HG02970 (cell line): ENCODE measurements around the gene ZNF334.
A peak's percentile ranks its signal among the peaks of the same experiment; 100 is the strongest.

Experiments used
- ATAC-seq: cut with Tn5 transposase; IDR thresholded peaks from one replicate; pipeline ENCODE4 v1.9.1; 2021; ENCODE audit warnings: mild to moderate bottlenecking, moderate library complexity, moderate number of reproducible peaks; ENCODE audit not compliant: unreplicated experiment, low FRiP score

The ZNF334 gene

DNA sequence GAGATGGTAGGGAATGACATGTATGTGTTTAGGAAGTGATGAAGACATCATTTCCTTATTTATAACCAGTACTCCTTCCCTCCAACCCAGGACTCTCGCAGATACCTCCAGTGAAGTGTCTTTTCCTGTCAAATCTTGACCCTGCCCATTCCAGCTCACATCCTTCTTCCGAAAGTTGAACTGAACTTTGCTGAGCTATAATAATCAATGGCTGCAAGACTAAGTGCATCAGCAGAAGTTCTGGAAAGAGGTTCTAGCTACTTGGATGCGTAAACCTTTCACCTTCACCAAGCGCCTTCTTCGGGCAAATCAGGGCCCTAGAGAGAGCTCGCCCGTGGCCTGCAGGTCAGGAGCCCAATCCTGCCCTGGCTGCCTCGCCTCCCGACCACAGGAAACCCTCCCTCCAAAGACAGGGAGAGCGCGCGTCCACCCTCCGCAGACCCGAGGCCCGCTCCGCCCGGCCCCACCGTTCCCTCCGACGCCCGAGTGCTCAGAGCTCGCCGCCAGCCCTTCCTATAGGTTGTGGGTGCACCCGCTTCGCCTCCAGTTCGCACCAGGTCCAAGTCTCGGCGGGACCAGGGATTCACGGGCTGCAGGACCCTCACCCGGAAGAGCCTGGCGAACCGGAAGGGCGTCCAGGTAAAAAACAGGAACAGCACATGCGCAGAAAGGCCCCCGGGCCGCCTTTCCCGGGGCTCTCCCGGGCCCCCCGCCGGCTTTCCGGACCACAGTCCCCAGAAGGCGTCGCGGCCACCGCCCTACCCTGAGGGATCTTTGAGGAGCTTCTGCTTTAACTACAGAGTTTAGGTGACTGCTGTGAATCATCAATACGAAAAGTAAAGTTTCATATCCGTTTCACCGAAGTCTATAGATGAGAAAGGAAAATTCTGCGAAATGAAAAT, at the start of gene ZNF334:
Gene ZNF334 (minus strand): TSS at position 617 of the 902 bp plus-strand sequence. CDS start 1,457 bp downstream, outside the sequence.
- no peak for ATAC-seq

DNA sequence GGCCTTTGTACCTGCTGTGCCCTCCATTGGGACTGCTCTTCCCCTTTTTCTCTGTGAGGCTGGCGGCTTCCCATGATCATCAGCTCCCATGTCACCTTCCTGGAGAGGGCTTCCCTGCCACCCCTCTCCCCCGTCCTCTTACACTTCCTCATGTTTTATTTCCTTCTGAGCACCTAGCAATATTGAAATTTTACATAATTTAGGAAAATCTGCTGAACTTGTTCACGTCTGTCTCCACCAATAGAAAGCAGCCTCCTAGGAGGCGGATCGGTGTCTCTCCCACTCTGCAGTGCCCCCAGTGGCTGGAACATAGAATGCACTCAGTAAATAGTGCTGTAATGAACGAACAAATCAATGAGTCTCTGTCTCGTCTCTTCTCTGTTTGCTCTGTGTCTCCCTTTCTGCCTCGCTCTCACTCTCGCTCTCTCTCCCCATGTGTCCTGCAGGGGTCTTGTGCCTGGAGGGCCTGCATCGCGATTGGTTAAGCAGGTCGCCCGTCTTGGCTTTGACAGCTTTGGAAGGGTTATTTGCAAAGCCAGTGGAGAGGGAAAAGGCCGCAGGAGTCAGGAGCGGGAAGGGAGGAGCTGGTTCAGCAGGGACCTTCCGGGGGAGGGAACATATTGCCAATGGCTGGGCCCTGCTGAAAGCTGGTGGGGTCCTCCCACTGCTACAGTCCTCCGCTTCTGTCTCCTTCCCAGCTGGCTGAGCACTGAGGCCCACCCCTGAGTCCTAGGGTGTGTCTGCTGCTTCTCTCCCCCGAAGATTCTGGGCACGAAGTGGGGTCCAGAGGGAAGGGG, 49.2 kb upstream of the ZNF334 start:
- no peak for ATAC-seq

DNA sequence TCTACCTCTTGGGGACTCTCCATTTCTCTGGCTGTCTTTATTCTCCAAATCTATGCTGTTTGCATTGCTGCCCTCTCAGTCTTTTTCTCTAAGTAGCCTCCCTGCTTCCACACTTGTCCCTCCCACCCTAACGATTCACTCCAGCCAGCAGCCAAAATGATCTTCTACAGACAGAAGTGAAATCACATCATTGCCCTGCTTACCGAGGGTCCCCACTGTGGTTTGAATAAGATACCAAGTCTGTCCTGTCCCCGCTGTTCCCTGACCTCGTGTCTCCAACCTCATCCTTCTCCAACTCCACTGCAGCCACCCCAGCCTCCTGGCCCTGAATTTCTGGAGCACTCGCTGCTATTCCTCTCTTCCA, 48.6 kb upstream of the ZNF334 start:
- no peak for ATAC-seq

DNA sequence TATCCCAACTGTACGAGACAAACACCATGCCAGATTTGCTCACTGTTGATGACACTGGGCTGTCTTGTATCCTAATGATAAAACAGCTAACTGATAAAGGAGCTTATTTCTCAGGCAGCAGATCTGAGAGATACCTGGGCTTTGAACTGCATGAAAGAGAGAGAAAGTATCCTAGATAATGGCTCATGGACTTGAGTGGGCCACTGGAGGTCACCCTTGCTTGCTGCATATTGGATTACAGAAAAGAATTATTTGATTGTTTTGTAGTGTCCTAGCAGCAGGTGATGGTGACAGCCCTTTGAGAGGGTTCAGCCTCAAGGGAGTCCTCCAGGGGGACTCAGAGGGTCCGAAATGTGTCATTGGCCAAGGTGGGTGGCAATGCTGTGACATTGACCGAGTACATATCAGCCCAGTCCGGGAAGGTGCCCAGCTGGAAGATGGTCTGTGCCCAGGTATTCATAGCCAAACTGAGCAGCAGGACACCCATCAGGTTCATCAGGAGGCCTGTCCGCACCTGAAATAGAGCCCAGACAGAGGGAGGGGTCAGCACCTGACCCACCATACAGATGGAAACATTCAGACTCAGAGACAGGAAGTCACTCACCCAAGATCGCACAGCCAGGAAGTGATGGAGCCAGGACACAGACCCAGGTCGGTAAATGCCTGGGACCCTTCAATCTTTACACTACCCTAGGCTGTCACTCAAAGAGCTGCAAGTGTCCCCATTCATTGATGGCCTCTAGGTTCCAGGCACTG, 46.5 kb upstream of the ZNF334 start:
- ATAC-seq: no peak

DNA sequence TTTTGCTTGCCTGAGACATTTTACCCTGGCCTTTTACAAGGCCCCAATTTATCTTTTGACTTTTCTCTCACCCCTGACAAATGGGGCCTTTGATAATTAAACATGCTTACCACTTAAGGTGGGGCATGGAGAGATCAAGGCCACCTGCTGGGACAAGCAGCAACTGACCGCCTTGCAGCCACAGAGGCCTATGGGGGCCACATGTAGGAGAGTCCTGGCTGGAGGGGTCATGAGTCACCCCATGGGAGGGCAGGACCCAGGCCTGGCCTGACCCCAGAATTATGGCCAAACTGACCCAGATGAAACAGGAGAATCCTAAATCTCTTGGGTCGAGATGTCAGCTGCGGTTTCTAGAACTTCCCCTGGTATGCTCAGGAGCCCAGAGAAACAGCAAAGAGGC, 45.6 kb upstream of the ZNF334 start:
- ATAC-seq: no peak

DNA sequence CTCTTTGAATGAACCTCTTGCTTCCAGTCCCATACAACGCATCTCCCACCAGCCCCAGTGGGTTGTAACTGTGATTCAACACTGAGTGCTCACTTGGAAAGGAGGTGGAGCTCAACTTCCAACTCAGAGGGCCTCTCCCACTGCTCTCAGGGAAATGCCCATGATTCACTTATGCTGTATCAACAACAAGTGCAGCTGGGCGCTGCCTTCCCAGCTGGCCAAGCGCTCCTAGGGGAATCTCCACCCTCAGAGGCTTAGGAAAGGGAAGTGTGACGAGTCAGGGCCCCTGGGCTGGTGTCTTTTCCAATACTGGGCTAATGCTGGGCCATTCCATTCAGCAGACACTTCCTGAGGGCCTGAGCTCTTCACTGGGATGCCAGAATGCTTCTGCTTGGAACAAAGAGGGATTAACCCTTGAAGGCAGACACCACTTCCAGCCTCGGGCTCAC, 45.2 kb upstream of the ZNF334 start:
- no peak for ATAC-seq

DNA sequence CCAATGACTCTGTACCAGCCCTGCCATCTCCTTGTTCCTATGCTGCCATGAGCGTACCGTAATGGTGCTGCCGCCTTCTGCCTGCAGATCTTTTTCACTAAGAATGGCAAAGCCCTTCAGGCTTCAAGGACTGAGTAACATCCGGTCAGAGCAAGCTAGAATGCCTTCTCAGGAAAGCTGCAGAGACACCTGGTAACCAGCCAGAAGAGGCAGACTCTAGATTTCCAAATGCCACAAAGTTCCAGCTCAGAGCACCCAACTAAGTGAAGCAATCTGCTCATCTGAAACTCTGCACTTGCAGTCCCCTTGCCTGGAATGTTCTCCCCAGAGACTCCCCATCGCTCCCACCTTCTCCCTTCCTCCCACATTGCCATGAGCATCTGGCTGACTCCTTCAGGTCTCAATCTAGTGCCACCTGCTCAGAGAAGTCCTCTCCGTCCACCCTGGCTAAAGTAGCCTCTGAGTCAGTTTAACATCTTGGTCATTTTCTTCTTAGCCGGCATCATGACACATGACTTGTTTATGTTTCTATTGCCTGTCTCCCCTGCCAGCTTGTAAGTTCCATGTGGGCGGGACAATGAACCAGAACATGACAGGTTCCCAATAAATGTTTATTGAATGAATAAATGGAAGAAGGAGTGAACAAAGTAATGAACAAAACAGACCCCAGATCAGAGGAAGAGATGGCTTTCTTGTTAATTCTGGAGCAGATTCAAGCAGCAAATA, 44.0 kb upstream of the ZNF334 start:
- ATAC-seq: no peak

DNA sequence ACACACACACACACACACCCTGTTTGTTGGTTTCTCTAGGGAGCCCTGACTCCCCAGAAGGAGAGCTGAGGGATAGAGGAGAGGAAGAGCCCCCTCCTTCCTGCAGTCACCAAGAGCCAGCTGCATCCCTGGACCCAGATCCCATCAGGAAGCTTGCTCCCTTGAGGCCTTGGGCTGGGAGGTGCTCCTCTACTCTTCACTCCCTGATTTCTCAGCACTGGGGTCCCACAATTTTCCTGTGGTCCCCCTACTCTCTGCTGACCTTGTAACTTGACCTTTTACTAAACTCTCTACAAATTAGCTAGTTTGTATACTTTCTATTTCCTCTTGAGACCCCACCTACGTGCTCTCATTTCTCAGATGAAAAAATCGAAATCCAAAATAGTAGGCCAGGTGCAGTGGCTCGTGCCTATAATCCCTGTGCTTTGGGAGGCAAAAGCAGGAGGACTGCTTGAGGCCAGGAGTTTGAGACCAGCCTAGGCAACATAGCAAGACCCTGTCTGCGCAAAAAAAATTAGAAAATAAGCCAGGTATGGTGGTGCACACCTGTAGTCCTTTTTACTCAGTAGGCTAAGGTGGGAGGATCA, 42.1 kb upstream of the ZNF334 start:
- no peak for ATAC-seq

DNA sequence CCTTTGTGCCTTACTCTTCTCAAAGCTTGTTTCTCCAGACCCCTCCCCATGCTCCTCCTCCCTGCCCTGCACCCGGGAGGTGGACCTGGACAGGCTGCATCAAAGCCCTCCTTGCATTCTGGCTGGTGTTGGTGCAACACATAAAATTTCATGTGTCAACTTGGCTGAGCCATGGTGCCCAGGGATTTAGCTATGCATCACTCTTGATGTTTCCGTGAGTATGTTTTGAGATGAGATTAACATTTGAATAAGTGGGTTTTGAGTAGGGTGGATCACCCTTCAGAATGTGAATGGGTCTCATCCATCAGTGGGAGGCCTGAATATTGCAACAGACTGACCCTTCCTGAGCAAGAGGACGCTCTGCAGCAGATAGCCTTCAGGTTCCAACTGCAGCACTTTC, 41.5 kb upstream of the ZNF334 start:
- ATAC-seq: no peak

DNA sequence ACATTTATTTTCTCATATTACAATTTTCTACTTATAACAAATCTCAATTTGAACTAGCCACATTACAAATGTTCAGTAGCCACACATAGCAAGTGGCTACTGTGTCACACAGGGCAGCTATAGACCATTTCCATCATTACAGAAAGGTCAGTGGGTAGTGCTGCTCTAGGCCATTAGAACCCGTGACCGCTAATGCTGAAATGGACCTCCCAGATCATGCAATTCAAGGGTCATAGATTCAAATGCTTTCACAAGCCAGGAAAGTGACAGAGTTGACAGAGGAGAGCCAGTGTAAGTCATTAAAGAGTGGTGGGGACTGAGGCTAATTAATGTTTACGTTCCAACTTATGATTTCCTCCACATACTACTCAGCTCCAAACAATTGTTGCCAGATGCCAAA, 40.6 kb upstream of the ZNF334 start:
- no peak for ATAC-seq

DNA sequence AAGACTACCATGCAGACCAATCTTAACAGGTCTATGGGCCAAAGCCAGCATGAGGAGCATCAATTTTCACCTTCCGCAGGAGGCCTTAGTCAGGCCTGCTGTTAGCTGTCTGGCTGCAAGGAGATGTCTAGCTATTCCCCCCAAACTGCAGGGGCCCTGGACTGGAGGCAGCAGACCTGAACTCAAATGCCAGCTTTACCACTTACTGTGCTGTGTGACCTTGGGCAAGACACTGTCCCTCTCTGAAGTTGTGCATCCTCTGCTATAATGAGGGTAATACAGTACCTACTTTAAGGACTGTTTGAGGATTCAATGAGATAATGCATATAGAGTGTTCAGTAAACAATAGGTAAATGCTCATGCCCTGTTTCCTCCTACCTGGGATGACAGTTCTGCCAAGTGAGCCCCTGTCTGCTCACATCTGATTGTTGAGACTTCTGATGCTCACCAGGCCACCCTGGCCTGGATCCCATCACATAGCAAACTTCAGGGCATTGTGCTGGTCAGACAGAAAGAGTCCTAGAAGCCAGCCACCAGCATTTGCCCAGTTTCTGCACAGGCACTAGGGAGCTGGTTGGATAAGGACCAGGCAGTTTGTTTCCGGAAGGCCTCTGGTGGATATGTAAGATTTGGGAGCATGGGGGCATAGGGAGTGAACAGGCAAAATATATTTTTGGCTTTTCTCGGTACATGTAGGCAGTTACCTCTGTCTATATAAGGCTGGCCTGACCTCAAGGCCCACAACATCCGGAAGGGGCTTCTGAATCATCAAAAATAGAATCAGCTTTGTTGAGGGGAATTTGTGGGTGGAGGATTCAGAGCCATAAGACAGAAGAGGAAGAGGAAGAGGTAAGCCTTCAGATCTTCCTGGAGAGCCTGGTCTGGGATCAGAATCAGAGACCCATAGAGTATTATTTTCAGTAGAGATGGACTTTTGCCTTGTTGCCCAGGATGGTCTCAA, 39.4 kb upstream of the ZNF334 start:
- ATAC-seq: peak; percentile 48

DNA sequence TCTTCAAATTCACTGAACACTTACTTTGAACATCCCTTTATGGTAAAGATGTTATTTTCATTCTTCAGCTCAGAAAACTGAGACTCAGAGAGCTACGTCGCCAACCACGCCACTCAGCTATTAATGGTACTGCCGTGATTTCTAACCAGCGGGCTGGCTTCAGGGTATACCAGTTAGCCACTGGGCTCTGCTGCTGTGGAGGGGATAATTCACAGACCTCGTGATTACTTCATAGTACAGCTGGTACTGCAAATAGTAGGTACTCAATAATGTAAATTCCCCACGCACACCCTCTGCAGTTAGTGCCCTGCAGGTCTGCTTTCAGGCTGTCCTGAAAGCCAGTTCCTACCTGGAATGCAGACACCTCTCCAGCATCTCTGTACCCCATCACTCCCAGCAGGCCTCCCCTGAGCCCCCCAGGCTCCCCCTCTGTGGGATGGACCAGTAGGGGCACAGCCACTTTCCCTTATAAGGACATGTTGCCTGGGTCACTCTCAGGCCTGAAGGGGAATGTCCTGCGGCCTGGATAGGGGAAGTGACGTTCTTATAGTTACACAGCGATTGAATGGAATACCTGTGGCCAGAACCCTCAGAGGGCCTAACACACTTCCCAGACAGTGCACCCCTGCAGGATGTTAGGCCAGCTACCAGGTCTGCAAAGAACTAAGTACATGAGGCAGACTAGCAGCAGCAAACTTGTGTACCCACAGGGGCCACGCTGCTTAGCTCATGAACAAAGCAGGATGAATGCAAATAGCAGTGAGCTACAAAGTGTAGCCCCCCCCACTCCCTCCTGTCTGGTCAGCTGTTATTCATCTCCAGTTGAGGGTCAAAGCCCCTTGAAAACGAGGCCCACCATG, 38.4 kb upstream of the ZNF334 start:
- no peak for ATAC-seq

DNA sequence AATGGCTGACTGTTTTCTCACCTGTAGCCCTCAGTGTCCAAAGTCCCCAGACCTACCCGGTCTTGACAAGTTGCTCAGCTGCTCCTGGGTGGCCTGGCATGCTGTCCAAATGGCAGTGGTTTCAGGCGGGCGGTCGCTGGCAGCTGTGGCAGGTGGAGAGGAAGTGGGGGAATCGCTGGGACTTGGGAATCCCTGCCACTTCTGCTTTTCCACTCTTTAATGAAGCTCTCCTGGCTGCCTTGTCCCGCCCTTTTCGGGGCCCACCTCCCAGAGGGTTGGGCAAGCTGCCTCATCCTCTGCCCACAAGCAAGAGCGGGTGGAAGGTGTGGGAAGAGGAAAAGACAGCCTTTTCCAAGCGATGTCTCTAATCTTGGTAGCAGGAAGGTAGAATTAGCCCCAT, 37.1 kb upstream of the ZNF334 start, which contains the start of gene OCSTAMP:
Gene OCSTAMP (minus strand): TSS at position 194 of the 400 bp plus-strand sequence. CDS start 94 bp downstream, at position 100.
- no peak for ATAC-seq

DNA sequence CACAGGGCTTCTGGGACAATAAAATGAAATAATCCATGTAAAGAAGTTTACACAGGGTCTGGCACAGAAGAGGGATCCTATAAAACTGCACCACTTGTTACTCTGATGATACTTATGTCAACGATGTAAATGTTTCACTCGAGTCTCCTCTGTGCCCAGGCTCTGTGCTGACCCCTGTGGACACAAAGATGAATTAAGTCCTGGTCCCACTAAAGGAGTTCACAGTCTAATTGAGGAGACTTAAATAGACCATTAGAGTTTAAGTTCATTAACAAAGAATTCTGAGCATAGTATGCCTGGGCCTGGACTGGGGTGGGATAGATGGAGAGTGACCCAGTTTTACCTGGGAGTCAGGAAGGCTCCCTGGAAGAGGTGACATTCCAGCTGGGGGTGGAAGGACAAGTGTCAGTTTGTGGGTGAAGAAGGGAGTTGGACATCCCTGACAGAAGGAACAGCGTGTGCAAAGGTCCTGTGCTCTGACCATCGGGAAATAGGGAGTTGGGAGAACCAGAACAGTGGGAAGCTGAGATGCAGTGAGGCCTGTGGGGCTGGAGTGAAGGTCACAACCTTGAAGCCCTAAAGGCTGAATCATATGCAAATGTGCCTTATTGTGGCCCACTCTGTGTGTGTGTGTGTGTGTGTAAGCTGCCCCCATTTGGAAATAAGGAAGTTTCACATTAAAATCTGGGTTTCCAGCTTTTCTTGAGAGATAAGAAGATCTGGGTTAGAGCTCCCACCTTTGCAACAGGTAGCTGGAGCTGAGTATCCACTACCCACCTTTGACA, 36.0 kb upstream of the ZNF334 start:
- ATAC-seq: no peak

DNA sequence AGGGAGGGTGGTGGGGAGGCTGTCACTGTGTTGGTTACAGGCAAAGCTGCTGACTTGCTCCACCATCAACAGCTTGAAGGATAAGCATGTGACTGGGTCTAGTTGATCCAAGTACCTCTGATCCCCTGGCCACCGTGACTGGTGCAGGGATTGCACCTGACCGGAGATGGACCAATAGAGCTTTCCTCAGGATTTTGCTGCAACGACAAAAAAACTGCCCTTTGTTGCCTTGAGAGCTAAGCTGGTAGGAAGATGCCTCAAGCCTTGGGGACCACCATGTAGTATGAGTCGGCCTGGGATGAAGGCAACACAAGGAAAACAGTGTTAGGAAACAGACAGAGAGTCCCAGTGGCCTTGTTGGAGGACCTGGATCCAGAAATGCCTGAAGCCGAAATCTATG, 35.3 kb upstream of the ZNF334 start:
- ATAC-seq: no peak

DNA sequence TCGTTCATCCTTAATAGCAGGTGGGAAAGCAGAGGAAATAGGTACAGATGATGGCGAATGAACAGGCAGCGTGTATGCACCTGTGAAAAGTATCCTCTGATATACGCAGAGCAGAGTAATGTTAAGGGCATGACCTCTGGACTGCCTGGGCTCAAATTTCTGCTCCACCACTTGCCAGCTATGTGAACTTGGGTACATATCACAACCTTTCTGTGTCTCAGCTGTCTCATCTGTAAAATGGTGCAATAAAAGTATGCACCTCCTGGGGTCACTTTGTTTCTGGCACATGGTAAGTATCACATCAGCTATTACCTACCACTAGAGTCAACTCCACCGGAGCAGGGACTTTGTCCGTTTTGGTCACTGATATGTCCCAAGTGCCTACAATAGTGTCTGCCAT, 34.6 kb upstream of the ZNF334 start:
- no peak for ATAC-seq

DNA sequence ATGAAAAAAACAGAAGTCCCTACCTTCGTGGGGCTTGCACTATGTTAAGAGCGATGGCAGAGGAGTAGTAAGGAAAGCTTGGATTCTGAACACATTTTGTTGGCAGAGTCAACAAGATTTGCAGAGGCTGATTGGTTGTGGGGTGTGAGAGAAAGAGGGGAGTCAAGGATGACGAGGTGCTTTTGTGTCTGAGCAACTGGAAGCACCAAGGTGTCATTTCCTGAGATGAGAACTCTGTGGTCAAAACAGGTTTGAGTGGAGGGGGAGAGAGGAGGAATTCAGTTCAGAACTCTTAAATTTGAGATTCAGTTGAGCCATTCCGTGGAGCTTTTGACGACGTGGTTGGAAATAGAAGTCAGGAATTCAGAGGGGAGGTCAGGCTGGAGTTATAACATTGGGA, 33.6 kb upstream of the ZNF334 start:
- ATAC-seq: no peak
